ENCODE results near the gene SND1. TPM values are rescaled to one million over a fixed set of nuclear protein-coding genes. Genes with fewer than 3 reads are reported as not detected.

SND1 gene
- polyA plus RNA-seq, 3 donors = 46.5 to 97.3 (median 79.8) TPM

GRCh38 chr7:127786184-127786583 lies 134.2 kb downstream of the SND1 start:
- Histone ChIP-seq H3K9ac (ENCODE audit: insufficient read depth, low read length, poor library complexity, severe bottlenecking) (no peak overlapping the region), H2AFZ (ENCODE audit: insufficient read depth, low read depth, low read length, poor library complexity, severe bottlenecking) (no peak overlapping the region), H3K36me3 (replicated peaks in 1 of 2; ENCODE audit: control insufficient read depth in 1 of 2, insufficient read depth in 2 of 2, low read length in 2 of 2) (no peaks in the 10 kb centered on the region), H3K27me3 (ENCODE audit: control insufficient read depth in 2 of 2, insufficient read depth in 2 of 2, low read length in 2 of 2) (no peaks in the 10 kb centered on the region), H3K4me3 (replicated peaks in 1 of 3; ENCODE audit: low read depth in 2 of 3, low read length in 3 of 3) (no peak overlapping the region), H4K20me1 (ENCODE audit: insufficient read depth, low read length) (peaks cover 46% of the 10 kb centered on the region), H3K27ac (ENCODE audit: low read depth in 1 of 2, low read length in 2 of 2) (peak overlapping the region in 1 of 2 donors; percentile 34), H3K4me1 (ENCODE audit: control insufficient read depth in 1 of 2, insufficient read depth in 2 of 2, low read length in 2 of 2) (peaks cover 80 to 94% of the 10 kb centered on the region in 2 donors), H3K79me2 (ENCODE audit: insufficient read depth, low read length) (peaks cover 82% of the 10 kb centered on the region), H3K9me3 (replicated peaks in 1 of 2; ENCODE audit: control insufficient read depth in 1 of 2, insufficient read depth in 1 of 2, low read length in 2 of 2) (no peaks in the 10 kb centered on the region), H3K4me2 (replicated peaks; ENCODE audit: extremely low read depth, low read length, poor library complexity, severe bottlenecking) (no peak overlapping the region)
- Mint-ChIP-seq H3K27me3 (ENCODE audit: low read depth in 3 of 3) (no peaks in the 10 kb centered on the region), H3K4me3 (no peak overlapping the region), H3K36me3 (peaks cover 2 to 5% of the 10 kb centered on the region in 2 donors), H3K9me3 (peaks cover 0 to 2% (median 0%) of the 10 kb centered on the region in 7 donors), H3K27ac (peak overlapping the region in 3 of 7 donors; percentile 35 to 81 (median 38)), H3K4me1 (peaks cover 94% of the 10 kb centered on the region)
- DNase-seq = no peak
- intact Hi-C loops (cut with micrococcal nuclease) = no loop called here
- no CpG with 5 or more reads among the region's 1 CpG for WGBS (ENCODE audit: insufficient coverage)
- TF ChIP-seq CTCF (IDR thresholded peaks at IDR 0.05) = no peak

- Histone ChIP-seq H3K9me3 (replicated peaks in 1 of 2; ENCODE audit: control insufficient read depth in 1 of 2, insufficient read depth in 1 of 2, low read length in 2 of 2) (no peaks in the 10 kb centered on the region), H3K4me2 (replicated peaks; ENCODE audit: extremely low read depth, low read length, poor library complexity, severe bottlenecking) (no peak overlapping the region), H3K4me1 (ENCODE audit: control insufficient read depth in 1 of 2, insufficient read depth in 2 of 2, low read length in 2 of 2) (peaks cover 84 to 94% of the 10 kb centered on the region in 2 donors), H2AFZ (ENCODE audit: insufficient read depth, low read depth, low read length, poor library complexity, severe bottlenecking) (no peak overlapping the region), H3K4me3 (replicated peaks in 1 of 3; ENCODE audit: low read depth in 2 of 3, low read length in 3 of 3) (no peak overlapping the region), H3K36me3 (replicated peaks in 1 of 2; ENCODE audit: control insufficient read depth in 1 of 2, insufficient read depth in 2 of 2, low read length in 2 of 2) (no peaks in the 10 kb centered on the region), H3K27ac (ENCODE audit: low read depth in 1 of 2, low read length in 2 of 2) (peak overlapping the region in 1 of 2 donors; percentile 65), H3K27me3 (ENCODE audit: control insufficient read depth in 2 of 2, insufficient read depth in 2 of 2, low read length in 2 of 2) (no peaks in the 10 kb centered on the region), H4K20me1 (ENCODE audit: insufficient read depth, low read length) (peaks cover 54% of the 10 kb centered on the region), H3K9ac (ENCODE audit: insufficient read depth, low read length, poor library complexity, severe bottlenecking) (no peak overlapping the region), H3K79me2 (ENCODE audit: insufficient read depth, low read length) (peaks cover 88% of the 10 kb centered on the region)
- Mint-ChIP-seq H3K27me3 (ENCODE audit: low read depth in 3 of 3) (no peaks in the 10 kb centered on the region), H3K27ac (peak overlapping the region in 4 of 7 donors; percentile 56 to 86 (median 74)), H3K9me3 (peaks cover 0 to 2% (median 0%) of the 10 kb centered on the region in 7 donors), H3K4me3 (no peak overlapping the region), H3K36me3 (peaks cover 2 to 5% of the 10 kb centered on the region in 2 donors), H3K4me1 (peaks cover 95% of the 10 kb centered on the region)
- no peak for TF ChIP-seq CTCF (IDR thresholded peaks at IDR 0.05)
- intact Hi-C loops (cut with micrococcal nuclease) = no loop called here
- DNase-seq = no peak
- WGBS (ENCODE audit: insufficient coverage) = no CpG with 5 or more reads among the region's 3 CpGs
Observed at GRCh38 chr7:127789031-127789430, 137.0 kb downstream of the SND1 start.

Data from CD14-positive monocyte (primary cell).